Liver (tissue), 9 donors: Measurements from ENCODE around the gene MYO1H. TPM values are rescaled to one million over a fixed set of nuclear protein-coding genes. Genes with fewer than 3 reads are reported as not detected.

Source experiments
- DNase-seq: peaks from one replicate; pipeline ENCODE4 v3.0.0-alpha.2; 2017; ENCODE audit warnings: low spot score
- H3K27ac ChIP-seq, 2 donors: one replicate each; pipeline ENCODE4 v1.7.0; 2013; ENCODE audit warnings: inconsistent platforms in 2 of 2, low read length in 2 of 2, control low read depth in 1 of 2, low read depth in 1 of 2, mild to moderate bottlenecking in 1 of 2
- H3K27me3 ChIP-seq, 4 donors: one replicate each; pipeline versions ENCODE4 v1.6.1 to v1.7.0; 2013; ENCODE audit warnings: low read length in 3 of 4, inconsistent platforms in 1 of 4, mild to moderate bottlenecking in 1 of 4, moderate library complexity in 1 of 4; ENCODE audit not compliant: control insufficient read depth in 4 of 4, insufficient read depth in 4 of 4
- H3K36me3 ChIP-seq, 4 donors: one replicate each; pipeline versions ENCODE4 v1.6.1 to v1.7.0; 2013; ENCODE audit warnings: low read length in 3 of 4, mild to moderate bottlenecking in 3 of 4, low read depth in 1 of 4, moderate library complexity in 1 of 4; ENCODE audit not compliant: control insufficient read depth in 4 of 4, insufficient read depth in 3 of 4
- H3K4me1 ChIP-seq, 4 donors: one replicate each; pipeline versions ENCODE4 v1.6.1 to v1.7.0; 2013; ENCODE audit warnings: low read length in 3 of 4, mild to moderate bottlenecking in 3 of 4, moderate library complexity in 1 of 4; ENCODE audit not compliant: control insufficient read depth in 4 of 4, insufficient read depth in 4 of 4
- H3K4me3 ChIP-seq, 3 donors: one replicate each; pipeline versions ENCODE4 v1.6.1 to v1.7.0; 2013; ENCODE audit warnings: low read length in 3 of 3, control low read depth in 1 of 3, low read depth in 1 of 3, mild to moderate bottlenecking in 1 of 3
- H3K9ac ChIP-seq, 2 donors: one replicate each; pipeline ENCODE4 v1.7.0; 2013; ENCODE audit warnings: low read length in 2 of 2, mild to moderate bottlenecking in 2 of 2, moderate library complexity in 2 of 2, control low read depth in 1 of 2, low read depth in 1 of 2
- H3K9me3 ChIP-seq, 4 donors: one replicate each; pipeline versions ENCODE4 v1.6.1 to v1.7.0; 2013; ENCODE audit warnings: low read length in 3 of 4; ENCODE audit not compliant: control insufficient read depth in 4 of 4
- ATF3 ChIP-seq: IDR thresholded peaks from 2 replicates; pipeline ENCODE4 v1.6.1; 2016; ENCODE audit warnings: antibody characterized with exemption
- EGR1 ChIP-seq, 2 donors: IDR thresholded peaks; 2 replicates each; pipeline ENCODE4 v1.6.1; 2016 to 2018; ENCODE audit warnings: antibody characterized with exemption in 2 of 2, low read depth in 2 of 2
- FOXA2 ChIP-seq: IDR thresholded peaks from 2 replicates; pipeline ENCODE4 v1.6.1; 2016; ENCODE audit warnings: antibody characterized with exemption
- GABPA ChIP-seq, 2 donors: IDR thresholded peaks in 1 of 2; conservative IDR thresholded peaks in 1 of 2; 2 replicates each; pipeline ENCODE4 v1.6.1; 2016; ENCODE audit warnings: antibody characterized with exemption in 2 of 2, mild to moderate bottlenecking in 1 of 2, moderate library complexity in 1 of 2
- HNF4A ChIP-seq, 2 donors: conservative IDR thresholded peaks; 2 replicates each; pipeline ENCODE4 v1.6.1; 2016; ENCODE audit warnings: antibody characterized with exemption in 2 of 2, mild to moderate bottlenecking in 2 of 2
- HNF4G ChIP-seq: IDR thresholded peaks from 2 replicates; pipeline ENCODE4 v1.6.1; 2016; ENCODE audit warnings: antibody characterized with exemption
- NR2F2 ChIP-seq: IDR thresholded peaks from 2 replicates; pipeline ENCODE4 v1.6.1; 2016; ENCODE audit warnings: antibody characterized with exemption
- RAD21 ChIP-seq, 2 donors: IDR thresholded peaks; 2 replicates each; pipeline ENCODE4 v1.6.1; 2016; ENCODE audit warnings: antibody characterized with exemption in 2 of 2, mild to moderate bottlenecking in 2 of 2
- REST ChIP-seq: IDR thresholded peaks from 2 replicates; pipeline ENCODE4 v1.6.1; 2016; ENCODE audit warnings: antibody characterized with exemption, mild to moderate bottlenecking
- RXRA ChIP-seq, 2 donors: IDR thresholded peaks; 2 replicates each; pipeline ENCODE4 v1.6.1; 2017 to 2018; ENCODE audit warnings: antibody characterized with exemption in 2 of 2, mild to moderate bottlenecking in 1 of 2
- SP1 ChIP-seq: IDR thresholded peaks from 2 replicates; pipeline ENCODE4 v1.6.1; 2018; ENCODE audit warnings: antibody characterized with exemption, mild to moderate bottlenecking
- TAF1 ChIP-seq: conservative IDR thresholded peaks from 2 replicates; pipeline ENCODE4 v1.6.1; 2016; ENCODE audit warnings: antibody characterized with exemption, mild to moderate bottlenecking
- YY1 ChIP-seq: IDR thresholded peaks from 2 replicates; pipeline ENCODE4 v1.6.1; 2016; ENCODE audit warnings: antibody characterized with exemption, mild to moderate bottlenecking
- WGBS: extraction: QIAGEN DNeasy Blood & Tissue Kit; methylation state at CpG from one replicate; pipeline ENCODE4 v1.1.7; 2013; 5-methylcytosine and 5-hydroxymethylcytosine counted together
- polyA plus RNA-seq, 2 donors: library from polyadenylated mRNA; stranded (reverse) in 1 of 2; unstranded in 1 of 2; fragments of 200-250 nt in 1 of 2; fragments of >200 nt in 1 of 2; fragmentation: Nextera tagmentation in 1 of 2; extraction: Ambion mirVana in 1 of 2; gene quantifications; one replicate each; pipeline versions ENCODE4 v1.2.1 to v1.2.3, GENCODE V29; 2013 to 2015
- total RNA-seq, 2 donors: library from RNA; depleted of rRNA; stranded (reverse); fragments of >200 nt; gene quantifications; one replicate each; pipeline ENCODE4 v1.2.3, GENCODE V29; 2014
- TF ChIP-seq, protein P1 (sequence below): IDR thresholded peaks from 2 replicates; pipeline ENCODE4 v1.6.1; 2016; ENCODE audit warnings: antibody characterized with exemption
- TF ChIP-seq, protein P2 (sequence below): fragments of 150-350 bp; IDR thresholded peaks from 2 replicates; pipeline ENCODE4 v1.5.1; 2017; ENCODE audit warnings: improper control_type of control experiment, low read depth, low read length; ENCODE audit not compliant: missing input control
- TF ChIP-seq, protein P3 (sequence below): IDR thresholded peaks from 2 replicates; pipeline ENCODE4 v1.6.1; 2016; ENCODE audit warnings: antibody characterized with exemption
- donor health status: healthy.
- donor health status: healthy.
- donor health status: healthy.
- donor health status: healthy.
- donor health status: healthy.

MYO1H gene
- total and polyA plus RNA-seq, 4 donors: not detected

GRCh38 chr12:109352184-109352583 lies 4.5 kb downstream of the MYO1H start:
- no peak for DNase-seq
- WGBS: 61% methylated on average over 6 of the region's 6 CpGs
- no peaks in the 10 kb centered on the region for H3K9me3 ChIP-seq
- no peak overlapping the region for H3K27ac ChIP-seq
- no peak overlapping the region for H3K4me3 ChIP-seq
- no peaks in the 10 kb centered on the region for H3K27me3 ChIP-seq
- no peaks in the 10 kb centered on the region for H3K4me1 ChIP-seq
- H3K36me3 ChIP-seq: no peaks in the 10 kb centered on the region
- no peak overlapping the region for H3K9ac ChIP-seq
- TF ChIP-seq ATF3 (no peak), HNF4A (conservative IDR thresholded peaks at IDR 0.05) (no peak), RXRA (IDR thresholded peaks at IDR 0.05) (no peak), EGR1 (IDR thresholded peaks at IDR 0.05; ENCODE audit: low read depth in 2 of 2) (no peak)

DNA sequence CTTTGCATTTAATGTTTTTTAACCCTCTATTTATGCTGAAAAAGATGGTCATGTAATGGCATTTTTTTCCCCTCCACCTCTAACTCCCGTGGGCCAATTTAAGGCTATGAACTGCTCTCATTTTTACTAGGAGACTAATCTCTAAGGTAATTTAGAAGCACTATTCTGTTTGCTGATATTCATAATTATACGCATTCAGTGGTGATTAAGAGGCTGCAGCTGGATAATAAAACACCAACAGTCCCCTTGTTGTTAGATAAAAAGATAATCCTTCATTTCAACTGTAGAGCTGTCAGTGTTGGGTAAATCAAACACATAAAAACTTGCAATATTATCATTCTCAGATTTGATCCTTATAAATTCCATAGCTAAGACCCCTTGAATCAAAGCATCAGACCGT lies 8.9 kb downstream of the MYO1H start:
- no peaks in the 10 kb centered on the region for H3K9me3 ChIP-seq
- DNase-seq: no peak
- 82% methylated on average over 3 of the region's 3 CpGs for WGBS
- no peaks in the 10 kb centered on the region for H3K4me1 ChIP-seq
- no peaks in the 10 kb centered on the region for H3K36me3 ChIP-seq
- no peak overlapping the region for H3K9ac ChIP-seq
- no peaks in the 10 kb centered on the region for H3K27me3 ChIP-seq
- H3K4me3 ChIP-seq: no peak overlapping the region
- H3K27ac ChIP-seq: no peak overlapping the region
- TF ChIP-seq ATF3 (no peak), YY1 (no peak), HNF4G (no peak), EGR1 (IDR thresholded peaks at IDR 0.05; ENCODE audit: low read depth in 2 of 2) (no peak), HNF4A (conservative IDR thresholded peaks at IDR 0.05) (no peak)

GRCh38 chr12:109357032-109357431 lies 9.3 kb downstream of the MYO1H start:
- WGBS: 58% methylated on average over 2 of the region's 2 CpGs

More at GRCh38 chr12:109357032-109357431, 9.3 kb downstream of the MYO1H start:
- no peak overlapping the region for H3K27ac ChIP-seq
- H3K36me3 ChIP-seq: no peaks in the 10 kb centered on the region
- no peaks in the 10 kb centered on the region for H3K4me1 ChIP-seq
- no peak overlapping the region for H3K9ac ChIP-seq
- no peaks in the 10 kb centered on the region for H3K27me3 ChIP-seq
- H3K4me3 ChIP-seq: no peak overlapping the region
- no peak for TF ChIP-seq HNF4A (conservative IDR thresholded peaks at IDR 0.05)
- no peak for TF ChIP-seq REST
- no peak for TF ChIP-seq SP1
- no peak for TF ChIP-seq NR2F2
- TF ChIP-seq, protein P1, sequence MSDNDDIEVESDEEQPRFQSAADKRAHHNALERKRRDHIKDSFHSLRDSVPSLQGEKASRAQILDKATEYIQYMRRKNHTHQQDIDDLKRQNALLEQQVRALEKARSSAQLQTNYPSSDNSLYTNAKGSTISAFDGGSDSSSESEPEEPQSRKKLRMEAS: no peak
- no peak for TF ChIP-seq FOXA2
- TF ChIP-seq GABPA (IDR thresholded peaks at IDR 0.05 in 1 of 2, conservative IDR thresholded peaks at IDR 0.05 in 1 of 2): no peak
- TF ChIP-seq, protein P2, sequence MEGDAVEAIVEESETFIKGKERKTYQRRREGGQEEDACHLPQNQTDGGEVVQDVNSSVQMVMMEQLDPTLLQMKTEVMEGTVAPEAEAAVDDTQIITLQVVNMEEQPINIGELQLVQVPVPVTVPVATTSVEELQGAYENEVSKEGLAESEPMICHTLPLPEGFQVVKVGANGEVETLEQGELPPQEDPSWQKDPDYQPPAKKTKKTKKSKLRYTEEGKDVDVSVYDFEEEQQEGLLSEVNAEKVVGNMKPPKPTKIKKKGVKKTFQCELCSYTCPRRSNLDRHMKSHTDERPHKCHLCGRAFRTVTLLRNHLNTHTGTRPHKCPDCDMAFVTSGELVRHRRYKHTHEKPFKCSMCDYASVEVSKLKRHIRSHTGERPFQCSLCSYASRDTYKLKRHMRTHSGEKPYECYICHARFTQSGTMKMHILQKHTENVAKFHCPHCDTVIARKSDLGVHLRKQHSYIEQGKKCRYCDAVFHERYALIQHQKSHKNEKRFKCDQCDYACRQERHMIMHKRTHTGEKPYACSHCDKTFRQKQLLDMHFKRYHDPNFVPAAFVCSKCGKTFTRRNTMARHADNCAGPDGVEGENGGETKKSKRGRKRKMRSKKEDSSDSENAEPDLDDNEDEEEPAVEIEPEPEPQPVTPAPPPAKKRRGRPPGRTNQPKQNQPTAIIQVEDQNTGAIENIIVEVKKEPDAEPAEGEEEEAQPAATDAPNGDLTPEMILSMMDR: no peak
- no peak for TF ChIP-seq RAD21 (IDR thresholded peaks at IDR 0.05)
- no peak for TF ChIP-seq HNF4G
- TF ChIP-seq EGR1 (IDR thresholded peaks at IDR 0.05; ENCODE audit: low read depth in 2 of 2): no peak
- no peak for TF ChIP-seq TAF1
- TF ChIP-seq, protein P3, sequence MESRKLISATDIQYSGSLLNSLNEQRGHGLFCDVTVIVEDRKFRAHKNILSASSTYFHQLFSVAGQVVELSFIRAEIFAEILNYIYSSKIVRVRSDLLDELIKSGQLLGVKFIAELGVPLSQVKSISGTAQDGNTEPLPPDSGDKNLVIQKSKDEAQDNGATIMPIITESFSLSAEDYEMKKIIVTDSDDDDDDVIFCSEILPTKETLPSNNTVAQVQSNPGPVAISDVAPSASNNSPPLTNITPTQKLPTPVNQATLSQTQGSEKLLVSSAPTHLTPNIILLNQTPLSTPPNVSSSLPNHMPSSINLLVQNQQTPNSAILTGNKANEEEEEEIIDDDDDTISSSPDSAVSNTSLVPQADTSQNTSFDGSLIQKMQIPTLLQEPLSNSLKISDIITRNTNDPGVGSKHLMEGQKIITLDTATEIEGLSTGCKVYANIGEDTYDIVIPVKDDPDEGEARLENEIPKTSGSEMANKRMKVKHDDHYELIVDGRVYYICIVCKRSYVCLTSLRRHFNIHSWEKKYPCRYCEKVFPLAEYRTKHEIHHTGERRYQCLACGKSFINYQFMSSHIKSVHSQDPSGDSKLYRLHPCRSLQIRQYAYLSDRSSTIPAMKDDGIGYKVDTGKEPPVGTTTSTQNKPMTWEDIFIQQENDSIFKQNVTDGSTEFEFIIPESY: no peak
- no peak for DNase-seq
- H3K9me3 ChIP-seq: no peaks in the 10 kb centered on the region
